NCI-H2227 (cell line): ENCODE data around the gene SFSWAP.
"Not testable (repeated sequence)": the region's sequence is repeated elsewhere in the genome, so short reads cannot be mapped to it uniquely, and the experiment has no call there.

Experiments
- DNase-seq: peaks from one replicate; lab custom pipeline; 2025; ENCODE audit not compliant: unreplicated experiment; lab: John Stamatoyannopoulos, UW

Gene SFSWAP

DNA sequence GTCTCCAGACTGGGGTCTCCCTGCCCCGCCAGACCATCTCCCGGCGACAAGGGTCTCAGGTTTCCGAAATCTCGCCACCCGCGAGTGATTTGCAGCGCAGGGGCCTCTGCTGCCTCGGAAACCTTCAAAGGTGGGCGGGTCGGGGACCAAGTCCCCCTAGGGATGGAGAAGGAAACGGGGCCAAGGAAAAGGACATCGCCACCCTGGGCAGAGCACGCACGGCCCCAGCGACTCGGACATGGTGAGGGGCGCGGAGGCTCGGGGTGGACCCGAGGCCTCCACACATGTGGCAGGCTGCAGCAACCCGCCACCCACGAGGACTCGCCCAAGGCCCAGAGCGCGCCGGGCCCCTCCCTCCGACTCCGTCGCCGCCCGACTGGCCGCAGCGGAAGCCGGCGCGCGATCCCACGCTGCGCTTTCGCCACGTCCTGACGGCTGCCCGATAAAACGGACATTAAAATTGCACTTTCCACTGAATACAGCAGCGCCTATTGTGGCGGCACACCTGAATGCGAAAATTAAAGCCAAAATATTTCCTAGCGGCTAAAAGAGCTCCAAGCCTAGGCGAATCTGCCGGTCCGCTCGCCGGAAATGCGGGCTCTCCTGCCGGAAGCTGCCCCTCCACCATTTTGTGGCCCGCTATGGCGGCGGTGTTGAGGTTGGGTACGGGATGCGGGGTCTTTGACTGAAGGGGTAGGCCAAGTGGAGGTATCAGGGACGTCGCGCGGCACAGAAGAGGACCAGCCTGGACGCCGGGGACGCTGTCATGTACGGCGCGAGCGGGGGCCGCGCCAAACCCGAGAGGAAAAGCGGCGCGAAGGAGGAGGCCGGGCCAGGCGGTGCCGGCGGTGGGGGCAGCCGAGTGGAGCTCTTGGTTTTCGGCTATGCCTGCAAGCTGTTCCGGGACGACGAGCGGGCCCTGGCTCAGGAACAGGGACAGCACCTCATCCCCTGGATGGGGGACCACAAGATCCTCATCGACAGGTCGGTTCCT lies at the start of gene SFSWAP:
Gene SFSWAP, plus strand, starts transcription at position 627 of the 994 bp plus-strand sequence. Its CDS starts 140 bp downstream, at position 767.
- DNase-seq, result peak; percentile 90

DNA sequence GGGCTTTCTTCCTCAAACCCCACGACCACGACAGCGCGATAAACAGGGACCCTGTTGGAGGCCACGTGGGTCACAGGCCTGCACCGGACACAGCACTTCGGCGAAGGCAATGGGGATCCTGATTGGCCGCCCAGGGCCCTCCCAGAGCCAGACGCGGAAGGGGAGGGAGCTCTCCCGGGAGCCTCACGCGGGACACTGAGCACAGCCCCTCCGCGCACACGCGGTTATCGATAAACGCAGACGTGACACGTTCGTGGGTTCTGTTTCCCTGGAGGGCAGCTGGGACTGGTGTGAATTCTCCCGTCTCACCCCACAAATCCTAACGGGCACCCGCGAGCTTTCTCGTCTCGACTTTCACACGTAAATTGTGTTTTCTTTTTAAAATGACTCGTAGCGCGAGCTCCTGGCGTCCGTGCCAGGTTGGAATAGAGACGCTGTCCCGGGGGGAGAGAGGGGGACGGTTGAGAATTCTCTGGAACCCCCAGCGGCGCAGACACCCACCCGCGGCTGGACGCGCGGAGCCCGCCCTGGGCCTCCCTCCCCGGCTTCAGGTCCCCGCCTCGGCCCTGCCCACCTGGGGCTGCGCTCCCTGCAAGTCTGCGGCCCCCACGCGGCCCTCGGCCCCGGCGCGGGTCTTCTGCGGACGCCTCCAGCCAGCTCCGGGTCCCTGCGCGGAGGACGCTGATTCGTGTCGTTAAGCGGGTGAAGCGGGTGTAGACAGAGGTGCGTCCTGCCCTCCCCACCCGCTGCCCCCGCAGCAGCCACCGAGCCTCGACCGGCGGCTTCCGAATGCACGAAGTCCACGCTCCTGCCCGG lies 49.5 kb upstream of the SFSWAP start:
- DNase-seq, result not testable (repeated sequence)

DNA sequence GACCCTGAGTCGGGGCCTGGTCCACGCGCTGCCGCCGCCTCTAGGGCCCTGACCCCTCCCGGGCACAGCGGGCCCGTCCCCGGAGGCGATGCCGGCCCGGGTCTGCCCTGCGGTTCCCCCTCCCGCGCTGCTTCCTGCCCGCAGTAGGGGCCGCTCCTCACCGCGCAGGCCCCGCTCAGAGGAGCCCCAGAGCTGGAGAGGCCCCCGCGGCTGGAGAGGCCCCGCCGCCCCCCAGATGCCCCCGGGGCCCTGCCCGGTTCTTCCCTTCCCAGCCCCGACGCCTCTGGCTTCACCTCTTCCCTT lies 49.0 kb upstream of the SFSWAP start:
- DNase-seq, result not testable (repeated sequence)

DNA sequence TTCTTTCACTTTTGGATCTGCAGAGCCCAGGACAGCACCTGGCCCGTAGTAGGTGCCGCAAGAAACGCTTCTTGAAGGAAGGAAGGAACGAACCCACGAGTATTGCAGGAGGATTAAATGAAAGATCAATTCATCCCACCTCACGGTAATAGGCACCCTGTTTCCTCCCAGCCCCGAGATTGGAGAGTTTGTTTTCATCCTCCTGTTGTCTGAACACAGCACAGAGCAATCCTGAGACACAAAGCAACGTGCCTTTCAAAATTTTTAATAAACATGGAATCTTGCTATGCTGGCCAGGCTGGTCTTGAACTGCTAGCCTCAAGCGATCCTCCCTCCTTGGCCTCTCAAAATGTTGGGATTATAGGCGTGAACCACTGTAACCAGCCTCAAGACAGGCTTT lies 48.5 kb upstream of the SFSWAP start:
- DNase-seq, result not testable (repeated sequence)

DNA sequence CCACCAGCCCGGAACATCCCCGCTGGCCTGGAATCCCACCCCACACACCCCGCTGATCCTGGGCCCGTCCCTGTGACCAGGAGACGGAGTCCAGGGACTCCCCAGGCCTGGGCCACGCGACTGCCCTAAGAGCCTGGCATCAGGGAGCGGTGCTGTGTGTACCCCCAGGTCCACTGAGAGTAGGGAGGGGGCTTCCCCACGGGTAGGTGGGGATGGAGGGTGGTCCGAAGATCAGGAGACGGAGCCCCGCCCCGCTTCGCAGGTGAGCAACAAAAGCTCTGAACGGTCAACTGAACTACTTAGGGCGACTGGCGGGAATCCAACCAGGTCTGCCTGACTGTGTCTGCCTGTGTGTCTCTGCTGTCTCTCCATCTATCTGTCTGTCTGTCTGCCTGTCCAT lies 45.2 kb upstream of the SFSWAP start:
- DNase-seq, result not testable (repeated sequence)

DNA sequence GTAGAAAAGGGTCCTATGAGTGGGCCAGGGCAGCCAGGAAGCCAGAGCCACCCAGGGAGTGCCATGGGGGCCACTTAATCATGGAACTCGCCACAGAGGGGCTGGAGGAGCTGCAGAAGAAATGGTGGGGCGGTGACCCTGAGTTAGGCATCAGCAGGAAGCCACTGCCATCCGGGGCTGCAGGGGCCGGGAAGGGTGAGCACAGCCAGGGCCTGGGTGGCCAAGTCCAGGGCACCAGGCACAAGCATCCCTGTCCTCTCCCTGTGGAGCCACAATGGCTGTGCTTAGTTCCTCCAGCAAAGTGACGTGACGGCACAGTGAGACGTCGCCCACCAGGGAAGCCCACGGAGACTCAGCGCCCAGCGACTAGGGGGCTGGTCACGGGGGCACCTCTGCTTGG lies 44.4 kb upstream of the SFSWAP start:
- not testable (repeated sequence) for DNase-seq

DNA sequence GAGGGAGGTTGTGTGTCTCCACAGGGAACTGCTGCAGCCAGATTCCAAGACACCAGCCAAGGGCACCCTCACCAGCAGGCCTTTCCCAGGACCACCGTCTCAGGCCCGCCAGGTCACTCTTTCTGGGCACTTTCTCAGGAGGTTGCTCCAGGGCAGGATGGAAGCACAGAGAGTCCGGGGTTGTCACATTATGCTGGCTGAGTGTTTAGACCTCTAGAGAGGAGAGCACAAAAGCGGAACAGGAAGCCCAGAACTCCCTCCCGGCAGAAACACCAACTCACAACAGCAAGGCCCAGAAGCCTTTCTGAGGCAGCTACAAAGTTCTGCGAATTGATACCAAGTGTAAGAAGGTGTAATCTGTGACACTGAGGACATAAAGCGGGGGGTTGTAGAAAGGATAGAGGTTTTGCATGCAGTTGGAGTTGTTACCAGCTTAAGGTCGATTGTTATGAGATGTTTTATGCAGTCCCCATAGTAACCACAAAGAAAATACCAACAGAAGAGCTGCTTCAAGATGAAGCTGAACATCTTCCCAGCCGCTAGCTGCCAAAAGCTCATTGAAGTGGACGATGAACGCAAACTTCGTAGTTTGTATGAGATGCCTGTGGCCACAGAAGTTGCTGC lies 43.8 kb upstream of the SFSWAP start:
- DNase-seq, result not testable (repeated sequence)

DNA sequence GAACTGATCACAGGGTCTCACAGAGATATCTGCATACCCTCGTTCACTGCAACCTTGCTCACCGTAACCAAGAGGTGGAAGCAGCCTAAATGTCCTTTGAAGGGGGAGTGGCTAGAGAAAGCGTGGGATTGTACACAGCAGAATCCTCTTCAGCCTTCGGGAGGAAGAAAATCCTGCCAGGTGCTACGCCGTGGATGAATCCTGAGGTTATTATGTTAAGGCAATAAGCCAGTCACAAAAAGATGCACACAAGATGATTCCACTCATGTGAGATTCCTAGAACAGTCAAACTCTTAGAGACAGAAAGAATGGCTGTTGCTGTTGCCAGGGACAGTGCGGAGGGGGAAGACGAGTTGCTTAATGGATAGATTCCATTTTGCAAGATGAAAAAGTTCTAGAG lies 39.6 kb upstream of the SFSWAP start:
- DNase-seq, result no peak

DNA sequence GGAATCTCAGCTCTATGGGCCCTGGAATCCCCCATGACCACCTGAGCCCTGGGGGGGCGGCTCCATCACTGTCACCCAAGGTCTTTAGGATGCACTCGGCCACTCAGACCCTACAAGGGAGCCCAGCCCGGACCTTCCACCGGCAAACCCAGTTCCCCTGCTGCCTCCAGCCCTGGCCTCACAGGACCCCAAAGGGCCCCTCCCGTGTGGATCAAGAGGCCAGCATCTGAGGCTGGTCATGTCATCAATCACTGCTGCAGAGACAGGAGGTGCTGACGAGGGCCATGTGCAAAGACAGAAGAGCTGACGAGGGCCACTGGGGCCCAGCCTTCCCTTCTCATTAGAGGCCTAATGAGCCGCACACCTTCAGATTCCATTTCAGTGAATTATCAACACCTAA lies 39.0 kb upstream of the SFSWAP start:
- DNase-seq, result no peak

DNA sequence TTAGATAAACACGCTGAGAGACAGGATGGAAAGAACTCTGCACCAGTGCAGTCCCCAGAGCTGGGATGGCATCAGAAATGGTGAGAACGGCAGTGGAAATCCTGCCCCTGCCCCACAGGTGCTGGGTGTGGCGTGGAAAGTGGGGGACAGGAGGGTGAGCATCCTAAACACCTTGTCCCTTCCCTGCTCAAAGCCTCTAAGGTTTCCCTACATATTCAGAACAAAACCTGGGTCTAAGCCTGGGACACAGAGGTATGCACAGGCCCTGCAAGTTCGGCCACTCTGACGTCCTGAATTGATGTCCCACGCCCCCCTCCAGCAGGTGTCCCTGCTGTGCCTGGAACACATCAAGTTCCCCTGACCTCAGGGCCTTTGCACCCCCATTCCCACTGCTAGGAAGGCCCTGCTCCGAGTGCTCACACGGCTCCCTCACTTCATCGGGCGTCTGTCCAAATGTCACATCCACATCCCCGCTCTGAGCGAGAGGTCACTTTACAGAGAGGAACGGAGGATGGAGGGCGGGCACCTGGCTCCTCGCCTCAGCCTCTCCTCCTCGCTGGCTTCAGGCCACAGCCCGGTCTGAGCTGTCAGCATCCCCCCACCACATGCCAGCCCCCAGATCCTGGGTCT lies 38.5 kb upstream of the SFSWAP start:
- DNase-seq, result no peak

DNA sequence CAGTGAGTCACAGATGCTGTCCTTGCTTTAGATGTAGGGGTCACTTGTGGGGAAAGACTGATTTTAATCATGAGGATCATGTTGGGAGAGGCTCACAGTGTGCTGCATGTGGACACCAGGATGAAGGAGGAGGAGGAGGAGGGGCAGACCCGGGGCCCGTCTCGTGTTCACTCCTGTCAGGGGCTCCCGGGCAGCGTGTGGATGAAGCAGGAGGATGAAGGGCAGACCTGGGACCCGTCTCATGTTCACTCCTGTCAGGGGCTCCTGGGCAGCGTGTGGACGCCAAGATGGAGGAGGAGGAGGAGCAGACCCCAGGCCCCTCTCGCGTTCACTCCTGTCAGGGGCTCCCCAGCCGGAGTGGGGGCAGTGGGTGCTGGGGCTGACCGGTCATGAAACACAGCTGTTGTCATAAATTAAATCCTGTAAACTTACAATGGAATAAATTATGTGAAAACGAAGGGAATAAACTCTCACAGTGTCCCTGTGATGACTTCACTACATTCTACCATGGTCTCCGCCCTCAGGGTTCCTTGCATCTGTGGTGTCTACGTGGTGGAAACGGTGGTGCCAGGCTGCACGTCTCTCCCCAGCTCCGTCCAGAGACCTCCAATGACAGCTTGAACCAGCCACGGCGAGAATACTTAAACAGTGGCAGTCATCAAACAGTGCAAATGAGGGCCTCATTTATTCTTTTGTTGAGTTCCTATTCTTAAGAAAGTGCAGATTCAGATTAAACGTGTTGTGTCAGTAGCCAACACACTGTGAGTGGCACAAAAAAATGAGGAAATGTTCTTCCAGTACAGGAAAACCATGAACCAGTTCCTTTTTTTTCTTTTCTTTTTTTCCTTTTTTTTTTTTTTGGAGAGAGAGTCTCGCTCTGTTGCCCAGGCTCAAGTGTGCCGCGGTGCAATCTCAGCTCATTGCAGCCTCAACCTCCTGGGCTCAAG lies 37.7 kb upstream of the SFSWAP start:
- DNase-seq, result no peak

DNA sequence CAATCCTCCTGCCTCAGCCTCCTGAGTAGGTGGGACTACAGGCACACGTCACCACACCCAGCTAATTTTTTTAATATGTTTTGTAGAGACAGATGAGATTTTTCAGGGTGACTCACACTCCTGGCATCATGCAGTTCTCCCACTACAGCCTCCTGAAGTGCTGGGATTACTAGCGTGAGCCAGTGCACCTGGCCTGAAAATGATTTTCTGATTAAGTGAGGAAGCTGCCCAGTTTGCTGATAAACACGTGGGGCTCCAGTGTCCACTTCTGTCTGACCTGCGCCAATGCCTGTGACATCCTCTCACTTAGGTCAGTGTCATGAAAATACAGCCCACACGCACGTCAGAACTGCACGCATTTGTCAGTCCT lies 37.0 kb upstream of the SFSWAP start:
- no peak for DNase-seq

DNA sequence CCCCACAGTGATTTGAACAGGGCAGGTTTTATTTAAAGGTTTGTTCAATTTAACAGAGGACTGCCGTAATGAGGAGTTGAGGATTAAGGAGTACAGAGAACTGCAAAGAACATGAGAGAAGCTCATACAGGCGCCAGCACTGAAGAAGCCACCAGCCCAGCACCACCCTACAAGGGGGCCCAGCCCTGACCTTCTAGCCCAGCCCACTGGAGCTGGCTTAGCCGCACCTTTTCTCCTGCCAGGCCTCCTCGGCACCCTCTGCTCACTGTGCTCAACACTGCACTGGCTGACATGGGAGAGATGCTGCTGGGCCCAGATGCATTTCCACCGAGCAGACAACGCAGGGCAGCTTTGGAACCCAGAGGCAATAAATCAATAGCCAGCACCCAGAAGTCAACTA lies 36.5 kb upstream of the SFSWAP start:
- no peak for DNase-seq

DNA sequence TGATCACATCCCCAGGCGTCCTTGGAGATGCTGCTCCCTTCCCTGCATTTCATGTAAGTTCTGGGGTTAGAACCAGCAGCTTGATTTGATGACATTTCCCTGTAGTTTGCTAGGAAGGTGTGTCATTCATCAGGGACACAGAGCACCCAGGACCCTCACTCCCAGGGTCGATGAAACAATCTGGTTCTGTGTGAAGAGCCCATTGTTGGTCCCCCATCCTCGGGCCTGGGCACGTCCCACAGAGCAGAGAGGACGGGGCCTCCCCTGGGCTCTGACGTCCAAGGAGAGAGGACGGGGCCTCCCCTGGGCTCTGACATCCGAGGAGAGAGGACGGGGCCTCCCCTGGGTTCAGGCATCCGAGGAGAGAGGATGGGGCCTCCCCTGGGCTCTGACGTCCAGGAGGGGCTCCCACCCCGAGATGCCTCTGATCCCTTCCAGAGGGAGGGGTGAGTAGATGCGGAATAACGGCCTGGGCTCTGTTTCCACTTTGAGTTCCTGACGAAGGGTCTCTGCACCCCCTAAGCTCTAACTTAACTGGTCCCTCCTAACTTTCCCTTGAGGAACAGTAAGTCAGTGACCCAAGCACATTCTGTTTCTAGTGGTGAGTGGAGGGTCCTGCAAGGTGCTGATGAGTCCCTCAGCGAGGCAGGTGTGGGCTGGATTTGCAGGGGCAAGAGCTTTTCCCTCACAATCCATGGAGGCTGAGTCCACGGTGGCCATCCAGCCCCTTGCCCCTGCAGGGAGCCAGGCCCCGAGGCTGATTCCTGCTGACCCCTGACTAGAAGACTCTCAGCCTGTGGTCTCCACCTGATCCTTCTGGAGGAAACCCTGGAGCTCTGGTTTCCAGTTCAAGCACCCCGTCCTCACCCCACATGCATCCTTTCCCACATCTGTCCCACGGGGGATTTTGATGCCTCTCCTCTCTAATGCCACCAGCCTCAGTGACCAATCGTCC lies 35.5 kb upstream of the SFSWAP start:
- DNase-seq, result no peak

DNA sequence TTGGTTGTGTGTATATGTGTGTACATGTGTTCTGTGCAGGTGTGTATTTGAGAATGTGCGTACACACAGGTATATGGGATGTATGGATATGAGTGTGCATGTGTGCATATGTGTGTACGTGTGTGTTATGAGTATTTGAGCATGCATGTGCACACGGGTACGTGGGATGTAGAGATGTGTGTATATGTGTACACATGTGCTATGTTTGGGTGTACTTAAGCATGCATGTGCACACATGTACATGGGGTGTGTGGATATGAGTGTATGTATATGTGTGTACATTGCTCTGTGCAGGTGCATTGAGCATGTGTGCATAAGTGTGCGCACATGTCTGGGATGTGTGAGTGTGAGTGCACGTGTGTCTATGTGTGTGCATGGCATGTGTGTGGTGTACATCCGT lies 34.3 kb upstream of the SFSWAP start:
- no peak for DNase-seq

DNA sequence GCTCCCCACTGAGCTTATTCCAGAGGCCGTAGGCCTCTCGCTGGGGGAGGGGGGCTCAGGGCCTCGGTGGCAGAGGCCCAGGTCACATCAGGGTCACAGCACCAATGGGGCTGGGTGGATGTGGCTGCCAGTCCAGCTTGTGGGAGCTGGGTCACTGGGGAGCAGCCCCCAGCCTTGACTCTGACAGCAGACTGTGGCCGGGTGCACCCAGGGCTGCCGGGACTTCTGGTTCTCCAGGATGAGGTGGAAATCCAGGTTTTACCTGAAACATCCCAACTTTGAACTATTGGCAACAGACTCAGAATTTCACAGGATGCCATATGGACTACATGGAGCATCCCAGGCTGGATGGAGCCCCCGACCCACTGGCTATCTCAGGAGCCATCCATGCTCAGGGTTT lies 33.8 kb upstream of the SFSWAP start:
- DNase-seq, result not testable (repeated sequence)

DNA sequence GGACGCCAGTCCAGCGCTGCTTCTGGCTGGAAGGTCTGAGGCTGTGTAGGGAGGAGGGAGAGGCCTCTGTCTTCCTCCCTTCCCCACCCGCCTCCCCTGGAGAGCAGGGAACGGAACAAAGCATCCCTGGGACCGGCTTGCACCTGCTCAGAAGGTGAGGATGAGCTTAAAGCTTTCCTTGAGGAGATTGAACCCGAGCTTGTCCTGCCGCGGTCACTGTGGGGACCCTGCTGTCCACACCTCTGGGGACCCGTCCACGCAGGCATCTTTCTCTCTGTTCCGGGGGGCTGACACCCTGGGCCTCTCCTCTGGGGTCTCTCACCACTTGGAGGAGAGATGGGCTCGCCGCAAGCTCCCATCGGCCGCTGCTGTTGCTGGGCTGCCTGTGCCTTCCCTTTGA lies 33.2 kb upstream of the SFSWAP start:
- no peak for DNase-seq

DNA sequence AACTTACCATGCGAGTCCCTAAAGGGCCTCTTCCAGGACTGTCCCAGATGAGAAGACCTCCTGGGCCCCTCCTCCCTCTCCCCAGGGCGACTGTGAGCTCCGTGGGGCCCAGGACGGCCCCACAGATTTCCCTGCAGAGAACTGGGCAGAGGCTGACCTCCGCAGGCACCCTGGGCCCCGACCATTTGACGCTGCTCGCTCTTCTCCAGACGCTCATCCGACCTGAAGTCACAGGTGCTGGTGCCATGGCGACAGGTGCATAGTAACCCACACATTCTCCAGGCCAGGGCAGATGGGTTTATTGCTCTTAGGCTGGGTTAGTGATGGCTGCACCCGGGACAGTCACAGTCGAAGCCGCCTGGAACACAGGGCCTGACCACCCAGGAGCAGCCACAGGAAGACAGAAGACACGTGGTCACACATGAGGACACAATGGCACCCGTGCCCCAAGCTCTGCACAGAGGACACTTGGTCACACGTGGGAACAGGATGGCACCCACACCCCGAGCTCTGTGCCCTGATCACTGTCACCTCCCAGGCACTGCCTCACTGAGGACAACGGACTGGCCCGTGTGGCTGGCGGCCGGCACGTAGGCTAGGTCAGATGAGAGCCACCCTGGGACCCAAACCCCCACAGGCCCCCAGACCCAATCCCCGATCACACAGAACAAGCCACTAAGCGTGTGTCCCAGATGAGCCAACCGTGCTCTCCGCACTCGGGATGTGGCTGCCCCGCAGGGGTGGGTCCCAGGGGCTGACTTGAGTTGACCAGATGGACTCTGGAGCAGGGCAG lies 32.3 kb upstream of the SFSWAP start:
- not testable (repeated sequence) for DNase-seq
